SK-N-MC (cell line): ENCODE results near the gene NLGN1.

ENCODE experiments used
- EZH2 ChIP-seq: fragments of 200-600 bp; sonication (generic); IDR thresholded peaks from one replicate; pipeline ENCODE4 v1.6.1; 2017; ENCODE audit warnings: antibody characterized with exemption
- FOXP2 ChIP-seq: optimal IDR thresholded peaks from 2 replicates; pipeline ENCODE3; 2011; ENCODE audit warnings: mild to moderate bottlenecking, moderate library complexity; ENCODE audit not compliant: insufficient read depth; ENCODE audit errors: extremely low read length, control extremely low read depth
- POLR2AphosphoS5 ChIP-seq: IDR thresholded peaks from 2 replicates; pipeline ENCODE4 v1.6.1; 2012; ENCODE audit warnings: mild to moderate bottlenecking, low read depth, low read length, borderline replicate concordance

DNA sequence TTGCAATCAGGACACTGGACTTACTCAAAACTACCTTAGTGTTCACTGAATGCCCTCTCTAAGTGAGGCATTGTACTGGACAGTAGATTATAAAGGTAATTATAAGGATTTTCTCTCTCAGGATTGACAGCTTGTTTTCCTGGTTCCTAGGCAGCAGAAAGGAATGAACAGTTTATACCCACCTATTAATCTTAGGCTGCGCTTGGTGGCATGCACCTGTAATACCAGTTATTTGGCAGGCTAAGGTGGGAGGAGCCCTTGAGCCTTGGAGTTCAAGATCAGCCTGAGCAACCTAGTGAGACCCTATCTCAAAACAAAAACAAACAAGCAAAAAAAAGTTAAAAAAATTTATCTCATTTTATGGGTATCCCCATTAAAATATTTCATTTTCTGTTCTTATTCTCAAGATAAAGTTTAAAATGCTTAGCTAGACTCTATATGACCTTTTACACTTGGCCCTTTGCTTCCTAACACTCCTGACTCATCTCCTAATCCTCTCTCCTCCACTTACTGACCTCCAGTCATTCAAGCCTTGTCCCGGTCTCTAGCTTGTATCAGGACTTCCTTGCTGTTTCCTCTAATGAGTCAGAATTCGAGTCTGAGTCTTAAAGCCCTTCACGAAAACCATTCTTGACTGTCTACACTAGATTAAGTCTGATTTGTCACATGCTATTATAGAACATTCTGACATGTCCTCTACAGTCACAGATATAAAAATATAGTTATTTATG, 348.6 kb downstream of the NLGN1 start:
- TF ChIP-seq EZH2 (no peak), POLR2AphosphoS5 (no peak), FOXP2 (no peak)
